ENCODE results near the gene GORASP2.

GORASP2 gene

DNA sequence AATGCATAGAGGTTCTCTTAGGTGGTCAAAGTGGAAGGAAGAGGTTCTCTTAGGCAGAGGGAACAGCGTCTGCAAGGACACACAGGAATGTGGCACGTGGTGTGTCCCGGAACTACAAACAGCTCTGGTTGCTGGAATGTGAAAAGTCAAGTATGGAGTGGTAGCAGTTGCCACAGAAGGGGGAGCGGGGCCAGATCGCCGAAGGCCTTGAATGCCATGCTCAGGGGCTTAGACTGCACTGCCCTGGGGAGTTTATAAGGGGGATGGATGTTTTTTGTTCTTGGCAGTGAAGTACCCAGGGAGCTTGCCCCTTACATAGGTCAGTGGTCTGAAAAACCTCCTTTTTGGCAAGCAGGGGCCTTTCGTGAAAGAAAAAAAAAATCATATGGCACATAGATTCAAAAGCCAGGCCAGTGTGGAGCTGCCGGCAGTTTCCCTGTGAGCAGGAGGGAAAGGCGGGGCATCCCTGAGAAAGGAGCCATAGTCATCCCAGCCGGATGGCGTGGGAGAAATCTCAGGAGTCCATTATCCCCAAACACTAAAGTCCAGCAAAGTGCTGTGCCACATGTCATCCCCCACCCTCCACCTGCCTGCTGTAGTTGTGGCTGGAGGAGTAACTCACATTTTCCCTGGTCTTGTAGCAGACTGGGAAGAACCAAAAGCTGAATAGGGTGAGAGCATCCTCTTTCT is 45.4 kb downstream of the GORASP2 start:
- H3K4me3 ChIP-seq (replicated peaks; ENCODE audit: low read depth, low read length), result peak overlapping the region; percentile 56
- no peak for DNase-seq (ENCODE audit: extremely low read depth, low read depth)
- TF ChIP-seq, protein P1, sequence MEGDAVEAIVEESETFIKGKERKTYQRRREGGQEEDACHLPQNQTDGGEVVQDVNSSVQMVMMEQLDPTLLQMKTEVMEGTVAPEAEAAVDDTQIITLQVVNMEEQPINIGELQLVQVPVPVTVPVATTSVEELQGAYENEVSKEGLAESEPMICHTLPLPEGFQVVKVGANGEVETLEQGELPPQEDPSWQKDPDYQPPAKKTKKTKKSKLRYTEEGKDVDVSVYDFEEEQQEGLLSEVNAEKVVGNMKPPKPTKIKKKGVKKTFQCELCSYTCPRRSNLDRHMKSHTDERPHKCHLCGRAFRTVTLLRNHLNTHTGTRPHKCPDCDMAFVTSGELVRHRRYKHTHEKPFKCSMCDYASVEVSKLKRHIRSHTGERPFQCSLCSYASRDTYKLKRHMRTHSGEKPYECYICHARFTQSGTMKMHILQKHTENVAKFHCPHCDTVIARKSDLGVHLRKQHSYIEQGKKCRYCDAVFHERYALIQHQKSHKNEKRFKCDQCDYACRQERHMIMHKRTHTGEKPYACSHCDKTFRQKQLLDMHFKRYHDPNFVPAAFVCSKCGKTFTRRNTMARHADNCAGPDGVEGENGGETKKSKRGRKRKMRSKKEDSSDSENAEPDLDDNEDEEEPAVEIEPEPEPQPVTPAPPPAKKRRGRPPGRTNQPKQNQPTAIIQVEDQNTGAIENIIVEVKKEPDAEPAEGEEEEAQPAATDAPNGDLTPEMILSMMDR (IDR thresholded peaks at IDR 0.05; ENCODE audit: low read depth, low read length, missing control alignments), result no peak

DNA sequence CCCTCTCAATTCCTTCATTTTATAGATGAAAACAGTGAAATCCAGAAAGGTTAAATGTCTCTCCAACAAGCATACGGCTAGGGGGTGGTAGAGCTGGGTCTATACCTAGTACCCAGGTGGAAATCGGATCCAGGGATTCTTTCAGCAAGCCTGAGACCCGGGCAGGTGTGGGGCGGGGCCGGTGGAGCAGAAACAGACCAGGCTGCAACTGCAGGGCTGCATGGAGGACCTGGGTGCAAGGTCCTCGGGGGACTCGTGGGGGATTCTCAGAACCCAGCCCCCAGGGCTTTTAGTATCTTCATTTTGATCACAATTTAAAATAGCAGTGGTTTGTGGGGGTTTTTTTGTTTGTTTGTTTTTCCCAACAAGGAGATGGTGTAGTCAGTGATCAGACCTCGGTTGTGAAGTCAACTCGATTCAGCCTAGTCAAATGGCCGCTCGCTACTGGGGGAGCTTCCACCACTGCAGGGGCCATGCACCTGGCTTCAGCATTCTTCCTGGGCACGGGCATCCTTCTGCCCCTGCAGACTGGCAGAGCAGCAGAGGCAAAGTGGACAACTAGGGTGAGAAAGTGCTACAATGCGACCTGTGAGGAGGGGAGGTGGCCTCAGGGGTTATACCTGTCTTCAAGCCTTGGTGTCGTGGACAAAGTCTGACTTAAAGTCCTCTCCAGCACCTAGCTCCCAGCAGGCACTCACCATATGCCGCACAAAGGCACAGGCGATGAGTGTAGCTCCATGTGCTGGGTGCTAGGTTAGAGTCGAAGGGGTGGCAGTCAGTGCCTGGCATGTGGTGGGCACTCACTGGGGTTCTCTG is 46.3 kb downstream of the GORASP2 start:
- no peak for DNase-seq (ENCODE audit: extremely low read depth, low read depth)
- TF ChIP-seq, protein P1 (IDR thresholded peaks at IDR 0.05; ENCODE audit: low read depth, low read length, missing control alignments), result no peak
- no peak overlapping the region for H3K4me3 ChIP-seq (replicated peaks; ENCODE audit: low read depth, low read length)

DNA sequence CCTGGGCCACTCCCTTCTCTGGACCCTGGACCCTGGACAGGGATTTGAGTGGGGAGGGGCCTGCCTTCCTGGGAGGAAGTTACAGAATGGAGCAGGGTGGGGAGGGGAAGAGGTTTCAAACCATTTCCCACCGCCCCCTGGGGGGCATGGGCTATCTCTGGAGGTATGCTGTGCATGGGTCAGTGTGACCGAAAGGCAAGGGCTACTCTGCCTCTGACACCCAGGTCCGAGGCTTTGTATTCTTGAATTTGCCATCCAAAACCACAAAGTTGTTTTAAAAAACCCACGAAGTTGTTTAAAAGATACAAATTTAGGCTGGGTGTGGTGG is 46.9 kb downstream of the GORASP2 start:
- TF ChIP-seq, protein P1 (IDR thresholded peaks at IDR 0.05; ENCODE audit: low read depth, low read length, missing control alignments), result no peak
- DNase-seq (ENCODE audit: extremely low read depth, low read depth), result no peak
- H3K4me3 ChIP-seq (replicated peaks; ENCODE audit: low read depth, low read length), result no peak overlapping the region

DNA sequence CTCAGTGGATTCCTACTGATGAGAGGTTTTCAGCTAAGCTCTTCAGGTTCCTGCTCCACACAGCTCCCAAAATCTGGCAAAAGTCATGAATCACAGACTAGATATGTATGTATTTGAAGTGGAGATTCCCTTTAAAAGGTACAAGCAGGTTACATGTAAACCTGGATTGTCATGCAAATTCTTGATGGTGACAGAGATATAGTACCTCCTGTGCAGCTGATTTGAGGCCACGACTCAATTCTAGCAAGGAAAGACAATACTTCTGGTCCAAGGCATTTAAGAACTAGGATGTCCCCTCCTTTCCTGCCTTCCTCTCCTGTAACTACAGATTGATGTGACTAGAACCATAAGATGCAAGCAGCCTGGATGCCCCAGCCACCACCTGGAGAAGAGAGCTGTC is 55.0 kb downstream of the GORASP2 start:
- H3K4me3 ChIP-seq (replicated peaks; ENCODE audit: low read depth, low read length), result no peak overlapping the region
- no peak for DNase-seq (ENCODE audit: extremely low read depth, low read depth)
- TF ChIP-seq, protein P1 (IDR thresholded peaks at IDR 0.05; ENCODE audit: low read depth, low read length, missing control alignments), result no peak

DNA sequence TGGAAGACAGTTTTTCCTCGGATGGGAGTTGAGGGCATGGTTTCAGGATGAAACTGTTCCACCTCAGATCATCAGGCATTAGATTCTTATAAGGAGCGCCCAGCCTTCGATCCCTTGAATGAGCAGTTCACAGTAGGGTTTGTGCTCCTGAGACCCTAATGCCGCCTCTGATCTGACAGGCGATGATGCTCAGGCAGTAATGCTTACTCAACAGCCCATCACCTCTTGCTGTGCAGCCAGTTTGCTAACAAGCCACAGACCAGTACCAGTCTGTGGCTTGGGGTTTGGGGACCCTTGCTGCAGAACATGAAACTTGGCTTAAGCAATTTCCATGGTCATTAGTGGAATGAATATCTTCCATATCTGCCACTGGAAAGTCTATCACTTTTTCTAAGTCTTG is 56.4 kb downstream of the GORASP2 start:
- no peak overlapping the region for H3K4me3 ChIP-seq (replicated peaks; ENCODE audit: low read depth, low read length)
- no peak for DNase-seq (ENCODE audit: extremely low read depth, low read depth)
- TF ChIP-seq, protein P1 (IDR thresholded peaks at IDR 0.05; ENCODE audit: low read depth, low read length, missing control alignments), result no peak

DNA sequence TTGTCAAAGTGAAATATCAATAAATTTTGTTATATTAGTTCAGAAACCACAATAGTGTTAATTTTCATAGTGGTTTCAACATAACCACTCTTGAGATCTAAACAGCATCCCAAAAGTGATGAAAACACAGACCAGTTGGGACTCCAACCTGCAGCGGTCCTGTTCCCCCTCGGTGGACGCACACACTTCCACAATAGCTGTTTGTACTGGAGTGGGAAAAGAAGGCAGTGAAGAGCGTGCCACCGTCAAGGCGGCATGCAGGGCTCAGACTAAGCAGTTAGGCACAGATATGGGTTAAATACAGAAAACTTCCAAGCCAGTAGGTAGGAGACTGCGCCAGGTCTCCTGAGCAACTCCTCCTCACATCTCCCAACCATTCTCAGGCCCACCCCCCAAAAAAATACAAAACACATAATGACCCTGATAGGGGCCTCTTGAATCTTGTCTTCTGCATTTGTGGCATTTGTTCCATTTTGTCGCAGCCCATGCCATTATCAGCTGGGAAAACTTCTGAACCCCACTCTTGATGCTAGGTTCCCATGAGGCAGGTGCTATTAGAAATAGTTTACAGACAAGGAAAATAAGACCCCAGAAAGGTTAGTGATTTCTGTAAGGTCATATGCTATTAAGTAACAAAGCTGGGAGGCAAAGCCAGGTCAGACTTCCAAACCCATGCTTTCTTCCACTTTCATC is 57.7 kb downstream of the GORASP2 start:
- no peak for DNase-seq (ENCODE audit: extremely low read depth, low read depth)
- TF ChIP-seq, protein P1 (IDR thresholded peaks at IDR 0.05; ENCODE audit: low read depth, low read length, missing control alignments), result no peak
- H3K4me3 ChIP-seq (replicated peaks; ENCODE audit: low read depth, low read length), result no peak overlapping the region

All from HFF-Myc (cell line).